ENCODE data around the gene FXYD6.
"Not testable (repeated sequence)": the region's sequence is repeated elsewhere in the genome, so short reads cannot be mapped to it uniquely, and the experiment has no call there.

Gene FXYD6

DNA sequence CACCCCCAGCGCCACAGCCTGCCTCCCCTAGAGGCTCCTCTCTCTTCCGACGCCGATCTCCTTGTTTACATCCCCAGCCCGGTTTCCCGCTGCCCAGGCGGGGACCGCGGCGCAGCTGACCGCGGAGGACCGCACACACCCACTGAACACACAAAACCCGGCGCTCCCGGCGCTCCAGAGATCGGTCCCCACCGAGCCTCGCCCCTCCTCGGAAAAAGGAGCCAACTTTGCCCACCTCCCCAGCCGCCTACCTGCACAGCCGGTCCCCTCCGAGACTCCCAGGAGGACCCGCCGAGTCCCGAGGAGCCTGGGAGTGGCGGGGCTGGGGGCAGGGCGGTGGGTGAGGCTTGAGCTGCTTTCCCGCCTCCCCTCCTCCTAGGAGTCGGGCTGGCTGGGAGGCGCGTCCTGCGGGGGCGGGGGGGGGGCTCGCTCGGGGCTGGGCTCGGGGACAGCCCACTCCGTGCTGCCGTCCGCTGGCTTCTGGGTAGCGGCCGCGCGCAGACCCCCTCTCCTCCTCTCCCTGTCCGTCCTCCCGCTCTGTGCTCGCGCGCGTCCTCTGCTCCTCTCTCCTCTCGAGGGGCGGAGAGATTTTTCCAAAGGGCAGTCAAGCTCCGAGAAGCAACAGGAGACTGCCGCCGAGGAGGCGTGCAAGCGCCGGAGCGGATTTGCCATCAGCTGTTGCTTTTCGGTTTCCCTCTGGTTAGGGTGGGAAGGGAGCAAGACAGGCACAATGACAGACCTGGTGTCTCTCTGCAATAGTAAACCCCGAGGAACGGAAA is at the start of gene FXYD6:
FXYD6 (minus strand) TSS at position 318 of the 779 bp plus-strand sequence. CDS start 33,882 bp downstream, outside the sequence.
- no peak for DNase-seq

DNA sequence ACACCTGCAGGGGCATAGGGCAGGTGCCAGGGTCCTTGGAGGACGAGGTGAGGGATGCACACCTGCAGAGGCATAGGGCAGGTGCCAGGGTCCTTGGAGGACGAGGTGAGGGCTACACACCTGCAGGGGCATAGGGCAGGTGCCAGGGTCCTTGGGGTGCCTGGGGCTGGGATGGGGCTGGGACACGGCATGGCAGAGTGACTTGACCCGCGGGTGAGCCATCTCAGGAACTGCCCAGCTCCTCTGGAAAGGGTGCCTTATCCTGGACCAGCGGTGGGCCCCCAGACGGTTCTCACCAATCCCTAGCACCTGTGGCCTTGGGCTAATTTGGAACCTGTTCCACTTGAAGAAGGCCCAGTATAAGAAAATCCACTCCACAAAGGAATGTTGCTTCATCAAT is 49.7 kb upstream of the FXYD6 start:
- DNase-seq = not testable (repeated sequence)

GRCh38 chr11:117925198-117925925 is 48.9 kb upstream of the FXYD6 start:
- no peak for DNase-seq

DNA sequence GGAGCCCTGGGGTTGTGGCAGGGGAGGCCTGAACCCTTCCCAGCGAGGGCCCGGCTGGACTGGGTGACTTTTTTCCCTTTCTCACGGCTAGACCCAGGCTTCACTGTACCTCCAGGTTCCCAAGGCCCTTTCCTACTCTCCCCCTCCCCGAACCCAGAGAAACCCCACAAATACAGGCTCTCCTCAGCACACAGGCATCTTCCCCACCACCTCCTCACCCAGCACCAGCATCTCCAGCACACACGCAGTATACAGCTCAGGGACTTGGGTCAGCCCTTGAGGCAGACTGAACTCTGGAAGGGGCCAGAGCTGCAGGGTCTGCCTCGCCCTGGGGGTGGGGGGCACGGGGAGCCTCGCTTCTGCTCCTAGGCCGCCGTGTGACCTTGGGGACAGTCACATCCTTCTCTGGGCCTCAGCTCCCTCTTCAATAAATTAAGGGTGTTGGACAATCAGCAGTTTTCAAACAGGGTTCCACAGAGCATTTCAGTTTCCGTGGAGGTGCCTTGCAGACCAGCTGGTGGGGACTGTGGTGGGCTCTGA is 48.2 kb upstream of the FXYD6 start:
- no peak for DNase-seq

DNA sequence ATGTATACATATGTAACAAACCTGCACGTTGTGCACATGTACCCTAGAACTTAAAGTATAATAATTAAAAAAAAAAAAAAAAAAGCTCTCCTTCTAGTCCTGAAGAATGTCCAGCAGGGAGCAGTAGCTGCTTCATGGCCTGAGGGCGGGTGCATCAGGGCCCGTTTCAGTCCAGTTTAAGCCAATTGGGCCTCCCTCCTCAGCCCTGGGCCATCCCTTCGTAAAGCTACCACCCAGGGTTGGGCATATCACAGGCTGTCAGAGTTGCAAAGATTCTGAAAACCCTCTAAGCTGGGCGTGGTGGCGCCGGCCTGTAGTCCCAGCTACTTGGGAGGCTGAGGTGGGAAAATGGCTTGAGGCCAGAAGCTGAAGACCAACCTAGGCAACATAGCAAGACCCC is 47.3 kb upstream of the FXYD6 start:
- DNase-seq = no peak

DNA sequence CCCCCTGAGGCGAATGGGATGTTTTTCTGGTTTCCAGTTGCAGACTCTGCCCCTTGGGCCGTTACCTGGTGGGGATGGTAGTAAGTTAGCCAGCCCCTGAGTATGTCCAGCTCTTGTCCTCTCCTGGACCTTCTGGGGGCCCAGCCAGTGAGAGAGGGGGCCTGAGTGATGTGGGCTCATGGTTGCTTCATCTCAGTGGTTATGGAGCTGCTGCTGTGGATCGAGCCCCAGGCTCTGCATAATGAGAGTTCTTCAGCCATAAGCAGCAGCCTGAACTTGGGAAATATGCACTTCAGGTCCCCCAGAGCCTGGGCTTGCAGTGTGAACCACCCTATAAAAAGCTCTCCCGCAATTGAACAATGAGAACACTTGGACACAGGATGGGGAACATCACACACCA is 46.8 kb upstream of the FXYD6 start:
- DNase-seq = no peak

- no peak for DNase-seq
Observed at GRCh38 chr11:117921893-117922292, 45.4 kb upstream of the FXYD6 start.

DNA sequence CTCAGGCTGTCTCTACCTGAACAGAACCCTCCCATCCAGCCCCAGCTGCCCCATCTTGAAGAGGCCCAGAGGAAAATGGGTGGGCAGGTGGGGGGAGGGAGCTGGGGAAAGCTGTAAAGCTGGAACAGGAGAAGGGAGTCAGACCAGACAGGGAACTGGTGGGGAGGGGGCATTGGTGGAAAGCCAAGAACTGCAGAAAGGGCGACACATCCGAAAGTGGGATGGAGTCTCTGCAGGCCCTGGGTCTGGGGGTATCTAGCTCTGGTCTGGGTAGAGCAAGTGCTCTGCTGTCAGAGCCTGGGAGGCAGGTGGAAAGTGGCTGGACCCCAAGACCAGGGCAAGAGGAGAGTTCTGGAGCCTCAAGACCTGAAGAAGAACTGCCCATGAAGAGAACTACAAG is 45.0 kb upstream of the FXYD6 start:
- DNase-seq = no peak

DNA sequence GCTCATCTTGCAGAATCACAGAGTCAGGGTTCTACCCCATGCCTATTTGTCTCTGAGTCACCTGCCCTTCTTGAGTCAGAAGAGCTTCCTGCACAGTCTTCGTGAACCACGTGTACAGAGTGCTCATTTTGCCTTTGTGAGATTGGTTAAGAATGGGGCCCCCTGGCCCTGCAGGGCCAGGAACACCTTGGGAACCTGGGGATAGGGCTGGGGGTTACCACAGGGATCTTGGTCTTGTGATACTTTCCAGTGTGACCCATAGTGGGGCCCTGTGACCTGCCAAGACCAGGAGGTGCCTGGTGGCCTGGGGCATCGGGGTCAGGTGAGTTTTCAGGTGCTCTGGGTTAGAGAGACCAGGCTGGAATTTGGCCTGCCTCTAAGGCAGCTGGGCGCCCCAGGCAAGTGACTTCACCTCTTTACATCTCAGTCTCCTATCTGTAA is 43.3 kb upstream of the FXYD6 start:
- no peak for DNase-seq

DNA sequence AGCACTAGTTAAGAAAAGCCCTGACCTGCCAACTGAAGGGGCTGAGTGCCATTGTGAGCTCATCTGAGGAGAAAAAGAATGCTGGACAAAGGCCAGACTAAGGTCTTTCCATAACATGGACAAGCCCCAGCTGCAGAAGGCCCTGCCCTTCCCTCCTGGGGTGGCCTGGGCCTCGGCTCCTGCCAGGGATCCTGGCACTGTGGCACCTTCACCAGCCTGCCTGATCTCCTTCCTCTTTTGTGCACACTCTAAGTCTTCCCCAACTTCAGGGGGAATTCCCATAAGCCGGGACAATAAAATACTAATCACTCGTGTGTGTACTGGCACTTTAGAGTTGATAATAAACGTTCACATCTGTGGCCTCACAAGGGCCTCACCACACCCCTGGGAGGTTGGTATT is 42.9 kb upstream of the FXYD6 start:
- no peak for DNase-seq

- no peak for DNase-seq
Observed at GRCh38 chr11:117918366-117919255, 42.2 kb upstream of the FXYD6 start.

- DNase-seq = no peak
Observed at GRCh38 chr11:117917591-117918151, 41.2 kb upstream of the FXYD6 start.

DNA sequence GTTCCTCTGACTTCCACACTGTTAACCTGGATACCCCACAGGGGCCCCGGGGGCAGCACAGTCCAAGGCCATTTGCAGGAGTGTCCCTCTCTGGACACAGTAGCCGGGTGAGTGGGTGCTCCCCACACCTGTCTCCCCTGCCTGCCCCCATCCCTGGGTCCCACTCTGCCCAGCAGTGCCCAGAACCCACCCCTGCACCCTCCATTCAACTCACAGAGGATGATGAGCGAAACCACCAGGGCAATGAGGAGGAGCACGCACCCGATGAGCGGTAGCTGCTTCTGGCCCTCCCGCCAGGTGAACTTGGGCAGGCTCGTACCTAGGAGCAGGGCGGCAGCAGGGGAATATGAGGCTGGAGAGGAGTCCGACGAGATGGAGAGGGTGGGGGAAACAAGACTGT is 40.5 kb upstream of the FXYD6 start:
- no peak for DNase-seq

GRCh38 chr11:117915672-117916235 is 39.3 kb upstream of the FXYD6 start:
- DNase-seq = no peak

GRCh38 chr11:117914991-117915618 is 38.6 kb upstream of the FXYD6 start:
- no peak for DNase-seq

DNA sequence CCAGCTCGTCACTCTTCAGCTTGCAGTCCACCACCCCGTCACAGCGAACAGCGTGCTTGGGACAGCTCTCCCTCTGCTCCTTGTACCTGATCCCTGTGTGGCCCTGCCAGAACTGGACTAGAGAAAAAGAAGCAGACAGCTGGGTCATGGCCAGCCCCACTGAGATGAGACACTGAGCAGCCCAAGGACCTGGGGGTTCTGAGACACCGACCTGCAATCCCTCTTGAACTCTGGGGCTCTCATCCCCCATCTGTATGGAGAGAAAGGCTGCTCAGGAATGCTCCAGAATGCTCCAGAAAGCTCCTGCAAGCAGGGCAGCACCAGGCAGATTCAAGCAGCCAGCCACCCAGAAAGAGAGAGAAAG is 37.9 kb upstream of the FXYD6 start:
- no peak for DNase-seq

DNA sequence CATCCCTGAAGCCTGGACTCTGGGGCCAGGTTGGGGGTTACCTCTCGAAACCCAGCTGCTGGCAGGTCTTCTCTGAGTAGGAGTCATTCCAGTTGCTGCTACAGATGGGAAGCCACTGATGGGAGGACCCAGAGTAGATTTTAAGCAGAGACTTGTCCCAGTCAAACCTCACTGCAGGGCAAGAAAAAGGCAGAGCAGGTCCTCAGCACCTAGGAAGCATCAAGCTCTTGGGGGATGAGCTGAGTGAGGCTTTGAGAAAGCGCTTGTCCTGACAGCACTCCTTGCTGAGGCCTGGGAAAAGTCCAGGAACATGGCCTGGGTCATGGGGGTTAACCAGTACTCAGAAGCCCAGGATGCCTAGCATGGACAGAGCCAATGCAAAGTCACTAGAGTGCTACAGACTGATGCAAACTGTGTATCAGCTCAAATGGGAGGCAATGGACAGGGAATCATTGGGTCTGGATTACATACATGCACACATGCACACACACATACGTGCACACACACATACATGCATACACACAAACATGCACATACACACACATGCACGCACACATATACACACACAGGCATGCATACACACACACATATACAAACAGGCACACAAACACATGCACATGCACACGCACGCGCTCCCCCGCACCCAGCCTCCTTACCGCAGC is 37.4 kb upstream of the FXYD6 start:
- no peak for DNase-seq

DNA sequence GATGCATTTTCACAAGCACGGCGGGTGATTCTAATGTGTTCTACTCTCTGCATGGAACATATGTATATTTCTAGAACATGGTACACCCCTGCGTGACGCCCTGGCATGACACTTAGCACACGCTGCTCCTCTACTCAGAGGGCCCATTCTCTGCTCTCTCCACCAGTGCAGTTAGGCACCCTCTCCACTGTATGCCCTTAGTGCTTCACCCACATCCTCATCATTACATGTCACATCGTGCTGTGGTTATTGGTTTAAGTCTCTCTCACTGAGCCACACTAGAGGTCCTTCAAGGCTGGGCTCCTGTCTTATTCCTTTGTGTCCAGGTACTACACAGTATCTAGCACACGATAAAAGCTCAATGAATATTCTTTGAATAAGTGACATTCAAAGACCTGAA is 36.0 kb upstream of the FXYD6 start:
- no peak for DNase-seq

DNA sequence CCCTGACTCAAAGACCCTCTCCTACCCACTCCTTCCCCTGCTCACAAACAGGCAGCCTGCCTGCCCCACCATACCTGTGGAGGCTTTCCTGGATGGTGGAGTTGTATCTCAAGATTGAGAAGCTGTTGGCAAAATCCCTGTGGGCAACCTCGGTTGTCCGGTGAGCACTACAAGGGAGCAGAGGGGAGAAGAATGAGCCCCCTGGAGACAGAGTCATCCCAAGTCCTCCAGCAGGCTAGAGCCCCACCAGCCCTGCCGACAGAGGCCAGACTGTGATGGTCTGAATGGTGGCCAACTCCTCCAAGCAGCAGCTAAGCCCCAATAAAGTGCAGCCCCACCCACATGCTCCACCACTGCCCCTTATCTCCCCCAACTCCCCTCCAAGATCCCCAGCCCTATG is 35.2 kb upstream of the FXYD6 start:
- DNase-seq = no peak

- DNase-seq = no peak
Observed at GRCh38 chr11:117910941-117911655, 34.6 kb upstream of the FXYD6 start.

DNA sequence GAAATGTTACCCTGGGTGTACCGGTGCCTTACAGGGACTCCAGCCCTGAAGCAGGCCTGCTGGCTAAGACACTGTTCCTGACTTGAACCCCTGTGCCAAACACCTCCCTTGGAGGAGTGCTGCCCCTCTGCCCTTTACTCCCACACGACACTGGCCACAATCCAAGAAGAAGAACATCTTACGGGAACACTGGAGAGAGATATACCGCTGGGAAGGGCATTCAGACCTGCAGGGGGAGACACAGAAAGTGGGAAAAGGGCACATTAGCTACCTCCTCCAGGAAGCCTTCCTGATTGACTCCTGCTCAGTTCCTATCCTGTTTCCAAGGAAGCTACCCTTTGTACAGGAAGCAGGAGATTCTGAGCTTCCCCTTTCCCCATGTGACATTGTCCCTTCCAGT is 34.1 kb upstream of the FXYD6 start:
- DNase-seq = no peak
